Lower lobe of right lung (tissue), 2 donors: ENCODE data around the gene AKAP6. TPM values are rescaled to one million over a fixed set of nuclear protein-coding genes. Genes with fewer than 3 reads are reported as not detected.

Source experiments
- ATAC-seq, 2 donors: fragments of 200-7000 bp; cut with Tn5 transposase; one replicate each; pipeline ENCODE4 v1.9.1; 2020 to 2022; ENCODE audit warnings: mild to moderate bottlenecking in 2 of 2, moderate library complexity in 2 of 2
- DNase-seq: peaks from one replicate; pipeline ENCODE4 v3.0.0-alpha.2; 2020
- H3K27ac ChIP-seq: fragments of 200-600 bp; one replicate; pipeline ENCODE4 v1.8.0; 2022
- H3K27me3 ChIP-seq: fragments of 200-600 bp; one replicate; pipeline ENCODE4 v1.8.0; 2022; ENCODE audit warnings: low read depth
- H3K36me3 ChIP-seq: fragments of 200-600 bp; one replicate; pipeline ENCODE4 v1.8.0; 2022; ENCODE audit warnings: mild to moderate bottlenecking
- H3K4me1 ChIP-seq: fragments of 200-600 bp; one replicate; pipeline ENCODE4 v1.8.0; 2022
- H3K4me3 ChIP-seq: fragments of 200-600 bp; one replicate; pipeline ENCODE4 v1.8.0; 2022; ENCODE audit warnings: mild to moderate bottlenecking
- H3K9me3 ChIP-seq: fragments of 200-600 bp; one replicate; pipeline ENCODE4 v1.8.0; 2022
- intact Hi-C: fragments of 100-400 bp; cut with DNase I; formaldehyde crosslinking; loops from one replicate; pipeline ENCODE4 v1.11.0; 2022
- total RNA-seq: library from RNA; stranded (reverse); fragmentation: NEBNext Ultra II Directional; extraction: Animal tissue kit (Norgen Biotek cat#: 25700); gene quantifications from one replicate; pipeline ENCODE4 v1.2.1, GENCODE V29; 2021
- TF ChIP-seq, protein P1 (sequence below): fragments of 200-600 bp; IDR thresholded peaks from one replicate; pipeline ENCODE4 v1.8.0; 2022; ENCODE audit warnings: antibody characterized with exemption, mild to moderate bottlenecking
- donor health status: DM: no; HTN: yes; CAD: no; lungs with severe emphysema.

Gene AKAP6
- total RNA-seq, 1 donor from 2014 or later = 8.6 TPM

DNA sequence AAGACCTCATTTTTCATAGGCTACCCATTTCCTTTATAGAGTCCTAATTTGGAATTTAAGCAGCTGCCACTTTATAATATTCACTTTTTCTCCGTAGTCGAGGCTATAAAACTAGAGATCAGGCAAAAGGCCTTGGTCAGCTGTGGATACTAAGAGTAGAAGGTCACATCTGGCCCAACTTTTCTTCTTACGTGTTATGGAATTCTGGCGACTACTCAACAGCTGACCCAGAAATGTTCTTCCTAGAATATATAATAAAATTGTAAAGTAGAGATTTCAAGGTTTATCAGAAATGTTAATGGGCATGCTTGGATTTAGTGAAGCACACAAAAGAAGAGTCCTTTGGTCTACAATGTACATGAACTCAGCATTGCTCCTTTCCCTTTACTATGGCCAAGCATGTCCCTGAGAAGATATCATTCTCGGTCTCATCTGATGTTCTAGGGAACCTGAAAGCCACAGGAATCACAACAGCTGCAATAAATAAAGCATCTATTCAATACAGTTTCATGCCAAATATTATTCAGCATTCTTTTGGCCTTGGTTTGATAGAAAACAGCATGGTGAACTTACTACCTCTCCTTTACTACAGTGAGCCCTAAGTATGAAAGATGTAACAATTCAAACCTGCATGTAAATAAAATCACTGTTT is 348.2 kb downstream of the AKAP6 start:
- Histone ChIP-seq H3K36me3 (no peaks in the 10 kb centered on the region), H3K27ac (no peak overlapping the region), H3K4me1 (no peaks in the 10 kb centered on the region), H3K27me3 (no peaks in the 10 kb centered on the region), H3K9me3 (no peaks in the 10 kb centered on the region), H3K4me3 (no peak overlapping the region)
- intact Hi-C loops = no loop called here
- ATAC-seq (no peak), DNase-seq (no peak)
- TF ChIP-seq, protein P1, sequence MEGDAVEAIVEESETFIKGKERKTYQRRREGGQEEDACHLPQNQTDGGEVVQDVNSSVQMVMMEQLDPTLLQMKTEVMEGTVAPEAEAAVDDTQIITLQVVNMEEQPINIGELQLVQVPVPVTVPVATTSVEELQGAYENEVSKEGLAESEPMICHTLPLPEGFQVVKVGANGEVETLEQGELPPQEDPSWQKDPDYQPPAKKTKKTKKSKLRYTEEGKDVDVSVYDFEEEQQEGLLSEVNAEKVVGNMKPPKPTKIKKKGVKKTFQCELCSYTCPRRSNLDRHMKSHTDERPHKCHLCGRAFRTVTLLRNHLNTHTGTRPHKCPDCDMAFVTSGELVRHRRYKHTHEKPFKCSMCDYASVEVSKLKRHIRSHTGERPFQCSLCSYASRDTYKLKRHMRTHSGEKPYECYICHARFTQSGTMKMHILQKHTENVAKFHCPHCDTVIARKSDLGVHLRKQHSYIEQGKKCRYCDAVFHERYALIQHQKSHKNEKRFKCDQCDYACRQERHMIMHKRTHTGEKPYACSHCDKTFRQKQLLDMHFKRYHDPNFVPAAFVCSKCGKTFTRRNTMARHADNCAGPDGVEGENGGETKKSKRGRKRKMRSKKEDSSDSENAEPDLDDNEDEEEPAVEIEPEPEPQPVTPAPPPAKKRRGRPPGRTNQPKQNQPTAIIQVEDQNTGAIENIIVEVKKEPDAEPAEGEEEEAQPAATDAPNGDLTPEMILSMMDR = no peak

DNA sequence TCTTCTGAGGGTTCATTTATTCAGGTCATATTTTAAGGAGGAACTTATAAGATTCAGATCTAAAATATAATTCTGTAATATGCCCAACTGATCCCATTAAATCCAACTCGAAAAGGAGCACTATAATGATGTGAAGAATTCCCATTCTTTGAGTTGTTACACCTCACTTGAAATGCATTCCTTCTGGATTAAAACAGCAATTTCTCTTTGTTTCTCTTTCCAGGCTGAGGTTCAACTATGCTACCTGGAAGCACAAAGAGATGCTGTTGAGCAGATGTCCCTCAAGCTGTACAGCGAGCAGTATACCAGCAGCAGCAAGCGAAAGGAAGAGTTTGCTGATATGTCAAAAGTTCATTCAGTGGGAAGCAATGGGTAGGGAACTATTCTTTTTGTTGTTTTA is 349.0 kb downstream of the AKAP6 start:
- no peaks in the 10 kb centered on the region for H3K4me1 ChIP-seq
- DNase-seq (no peak), ATAC-seq (no peak)
- no peaks in the 10 kb centered on the region for H3K9me3 ChIP-seq
- no peaks in the 10 kb centered on the region for H3K36me3 ChIP-seq
- no peak overlapping the region for H3K4me3 ChIP-seq
- no peaks in the 10 kb centered on the region for H3K27me3 ChIP-seq
- intact Hi-C loops = no loop called here
- no peak overlapping the region for H3K27ac ChIP-seq
- TF ChIP-seq, protein P1 = no peak

DNA sequence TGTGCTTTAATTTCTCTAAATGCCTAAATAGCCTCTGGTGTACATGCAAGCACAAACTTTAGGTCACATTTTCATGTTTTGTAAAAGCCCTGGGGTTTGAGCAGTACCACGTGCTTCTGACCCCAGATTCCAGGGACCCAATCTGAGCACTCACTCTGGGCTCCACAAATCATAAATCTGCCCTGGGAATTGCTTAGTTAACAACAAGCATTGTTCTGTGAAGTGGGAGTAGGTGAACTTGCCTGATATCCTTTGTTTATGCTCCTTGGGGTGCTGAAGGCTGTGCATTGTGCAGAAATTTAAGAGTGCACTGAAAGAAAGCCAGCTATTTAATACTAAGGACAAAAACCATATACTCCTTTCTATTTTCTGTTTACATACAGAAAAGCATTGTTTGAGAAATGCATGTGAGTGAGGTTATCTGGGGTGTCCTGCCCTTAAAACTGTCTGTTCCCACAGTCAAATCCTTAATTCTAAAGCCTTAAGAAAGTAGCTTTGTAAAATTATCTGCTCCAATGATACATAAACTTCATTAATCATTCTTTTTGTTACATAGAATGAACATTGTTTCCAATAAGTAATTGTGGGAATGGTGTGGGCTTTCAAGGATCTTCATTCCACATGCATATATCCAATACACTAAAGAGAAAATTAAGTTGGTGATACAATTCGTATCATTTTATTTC is 351.0 kb downstream of the AKAP6 start:
- ATAC-seq (no peak), DNase-seq (no peak)
- Histone ChIP-seq H3K36me3 (no peaks in the 10 kb centered on the region), H3K4me1 (no peaks in the 10 kb centered on the region), H3K4me3 (no peak overlapping the region), H3K27ac (no peak overlapping the region), H3K9me3 (no peaks in the 10 kb centered on the region), H3K27me3 (no peaks in the 10 kb centered on the region)
- TF ChIP-seq, protein P1 = no peak
- intact Hi-C loops = no loop called here

DNA sequence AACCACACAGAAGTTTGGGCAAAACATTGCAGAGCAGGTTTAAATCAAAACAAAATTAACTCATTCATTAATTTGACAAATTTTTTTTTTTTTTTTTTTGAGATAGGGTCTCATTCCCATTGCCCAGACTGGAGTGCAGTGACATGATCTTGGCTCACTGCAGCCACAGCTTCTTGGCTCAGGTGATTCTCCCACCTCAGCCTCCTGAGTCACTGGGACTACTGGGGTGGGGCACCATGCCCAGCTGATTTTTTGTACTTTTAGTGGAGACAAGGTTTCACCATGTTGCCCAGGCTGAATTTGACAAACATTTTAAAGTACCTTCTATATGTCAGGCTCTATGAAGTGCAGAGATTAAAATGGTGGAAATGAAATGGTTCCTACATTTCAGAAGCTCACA is 352.5 kb downstream of the AKAP6 start:
- Histone ChIP-seq H3K27ac (no peak overlapping the region), H3K27me3 (no peaks in the 10 kb centered on the region), H3K36me3 (no peaks in the 10 kb centered on the region), H3K9me3 (no peaks in the 10 kb centered on the region), H3K4me3 (no peak overlapping the region), H3K4me1 (no peaks in the 10 kb centered on the region)
- DNase-seq (no peak), ATAC-seq (no peak)
- intact Hi-C loops = no loop called here
- TF ChIP-seq, protein P1 = no peak

DNA sequence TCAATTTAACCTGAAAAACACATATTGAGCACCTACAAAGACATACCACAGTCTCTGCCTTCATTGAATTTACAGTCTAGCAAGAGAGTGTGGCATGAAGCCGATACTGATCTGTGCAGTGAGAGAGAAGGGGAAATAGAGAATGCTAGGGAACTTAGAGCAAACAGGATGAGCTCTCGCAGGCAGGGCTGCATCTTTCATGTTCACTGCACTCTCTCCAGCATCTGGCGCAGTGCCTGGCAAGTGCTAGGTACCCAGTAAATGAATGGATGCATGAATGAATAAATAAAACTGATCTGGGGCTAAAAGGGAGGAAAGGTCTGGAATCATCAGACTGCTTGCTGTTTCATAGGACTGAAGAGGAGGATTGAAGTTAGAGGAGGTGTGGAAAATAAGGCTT is 353.1 kb downstream of the AKAP6 start:
- H3K4me1 ChIP-seq = no peaks in the 10 kb centered on the region
- ATAC-seq = no peak
- no peaks in the 10 kb centered on the region for H3K27me3 ChIP-seq
- DNase-seq = no peak
- no peak overlapping the region for H3K4me3 ChIP-seq
- H3K27ac ChIP-seq = no peak overlapping the region
- TF ChIP-seq, protein P1 = no peak
- H3K36me3 ChIP-seq = no peaks in the 10 kb centered on the region
- intact Hi-C loops = no loop called here
- H3K9me3 ChIP-seq = no peaks in the 10 kb centered on the region
